Parathyroid adenoma (tissue), 2 donors: ENCODE results near the gene RTKN.

ENCODE experiments used
- H2AFZ ChIP-seq: fragments of 300-600 bp; sonication (generic); one replicate; pipeline ENCODE4 v1.7.0; 2017; ENCODE audit warnings: antibody characterized with exemption, mild to moderate bottlenecking
- H3K27ac ChIP-seq: fragments of 300-600 bp; sonication (generic); one replicate; pipeline ENCODE4 v1.7.0; 2017
- H3K27me3 ChIP-seq: fragments of 300-600 bp; sonication (generic); one replicate; pipeline ENCODE4 v1.7.0; 2017; ENCODE audit warnings: low read length; ENCODE audit not compliant: control insufficient read depth, insufficient read depth
- H3K36me3 ChIP-seq: fragments of 300-600 bp; sonication (generic); one replicate; pipeline ENCODE4 v1.7.0; 2017; ENCODE audit warnings: low read length; ENCODE audit not compliant: control insufficient read depth, insufficient read depth
- H3K4me1 ChIP-seq: fragments of 300-600 bp; sonication (generic); one replicate; pipeline ENCODE4 v1.7.0; 2017; ENCODE audit warnings: control low read depth
- H3K4me2 ChIP-seq: fragments of 300-600 bp; sonication (generic); one replicate; pipeline ENCODE4 v1.7.0; 2017; ENCODE audit warnings: low read length
- H3K4me3 ChIP-seq: fragments of 300-600 bp; sonication (generic); one replicate; pipeline ENCODE4 v1.7.0; 2017; ENCODE audit warnings: low read depth, low read length
- H3K79me2 ChIP-seq: fragments of 300-600 bp; sonication (generic); one replicate; pipeline ENCODE4 v1.7.0; 2017; ENCODE audit warnings: control low read depth
- H3K9ac ChIP-seq: fragments of 300-600 bp; sonication (generic); one replicate; pipeline ENCODE4 v1.7.0; 2017; ENCODE audit warnings: mild to moderate bottlenecking
- H3K9me3 ChIP-seq: fragments of 300-600 bp; sonication (generic); one replicate; pipeline ENCODE4 v1.7.0; 2017; ENCODE audit warnings: low read length; ENCODE audit not compliant: control insufficient read depth
- TF ChIP-seq, protein P1 (sequence below): fragments of 300-600 bp; sonication (generic); IDR thresholded peaks from one replicate; pipeline ENCODE4 v1.7.0; 2017; ENCODE audit warnings: antibody characterized with exemption, mild to moderate bottlenecking
- donor health status: primary hyperparathyroidism.

Gene RTKN

DNA sequence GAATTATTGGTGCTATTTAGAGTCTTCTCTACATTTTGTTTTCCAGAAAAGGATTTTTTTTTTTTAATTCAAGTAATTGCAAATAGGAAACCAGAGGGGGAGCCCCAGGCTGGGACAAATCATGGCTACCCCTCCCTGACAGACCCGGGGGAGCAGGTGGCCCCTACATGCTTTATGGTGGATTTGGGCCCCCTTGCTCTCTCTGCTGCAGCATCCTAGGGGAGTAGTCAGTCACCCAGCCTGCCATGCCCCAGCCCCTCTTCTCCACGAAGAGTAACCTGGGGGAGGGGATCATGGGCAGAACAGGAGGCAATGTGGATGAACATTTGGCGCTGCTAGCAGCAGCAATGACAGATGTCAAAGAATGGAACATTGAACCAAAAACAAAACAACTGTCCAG is 25.0 kb downstream of the RTKN start:
- Histone ChIP-seq H3K27me3 (no peaks in the 10 kb centered on the region), H2AFZ (no peak overlapping the region), H3K4me2 (no peak overlapping the region), H3K79me2 (no peaks in the 10 kb centered on the region), H3K4me1 (no peaks in the 10 kb centered on the region), H3K4me3 (no peak overlapping the region), H3K9me3 (no peaks in the 10 kb centered on the region), H3K9ac (no peak overlapping the region), H3K27ac (no peak overlapping the region), H3K36me3 (no peaks in the 10 kb centered on the region)
- TF ChIP-seq, protein P1, sequence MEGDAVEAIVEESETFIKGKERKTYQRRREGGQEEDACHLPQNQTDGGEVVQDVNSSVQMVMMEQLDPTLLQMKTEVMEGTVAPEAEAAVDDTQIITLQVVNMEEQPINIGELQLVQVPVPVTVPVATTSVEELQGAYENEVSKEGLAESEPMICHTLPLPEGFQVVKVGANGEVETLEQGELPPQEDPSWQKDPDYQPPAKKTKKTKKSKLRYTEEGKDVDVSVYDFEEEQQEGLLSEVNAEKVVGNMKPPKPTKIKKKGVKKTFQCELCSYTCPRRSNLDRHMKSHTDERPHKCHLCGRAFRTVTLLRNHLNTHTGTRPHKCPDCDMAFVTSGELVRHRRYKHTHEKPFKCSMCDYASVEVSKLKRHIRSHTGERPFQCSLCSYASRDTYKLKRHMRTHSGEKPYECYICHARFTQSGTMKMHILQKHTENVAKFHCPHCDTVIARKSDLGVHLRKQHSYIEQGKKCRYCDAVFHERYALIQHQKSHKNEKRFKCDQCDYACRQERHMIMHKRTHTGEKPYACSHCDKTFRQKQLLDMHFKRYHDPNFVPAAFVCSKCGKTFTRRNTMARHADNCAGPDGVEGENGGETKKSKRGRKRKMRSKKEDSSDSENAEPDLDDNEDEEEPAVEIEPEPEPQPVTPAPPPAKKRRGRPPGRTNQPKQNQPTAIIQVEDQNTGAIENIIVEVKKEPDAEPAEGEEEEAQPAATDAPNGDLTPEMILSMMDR, result no peak

DNA sequence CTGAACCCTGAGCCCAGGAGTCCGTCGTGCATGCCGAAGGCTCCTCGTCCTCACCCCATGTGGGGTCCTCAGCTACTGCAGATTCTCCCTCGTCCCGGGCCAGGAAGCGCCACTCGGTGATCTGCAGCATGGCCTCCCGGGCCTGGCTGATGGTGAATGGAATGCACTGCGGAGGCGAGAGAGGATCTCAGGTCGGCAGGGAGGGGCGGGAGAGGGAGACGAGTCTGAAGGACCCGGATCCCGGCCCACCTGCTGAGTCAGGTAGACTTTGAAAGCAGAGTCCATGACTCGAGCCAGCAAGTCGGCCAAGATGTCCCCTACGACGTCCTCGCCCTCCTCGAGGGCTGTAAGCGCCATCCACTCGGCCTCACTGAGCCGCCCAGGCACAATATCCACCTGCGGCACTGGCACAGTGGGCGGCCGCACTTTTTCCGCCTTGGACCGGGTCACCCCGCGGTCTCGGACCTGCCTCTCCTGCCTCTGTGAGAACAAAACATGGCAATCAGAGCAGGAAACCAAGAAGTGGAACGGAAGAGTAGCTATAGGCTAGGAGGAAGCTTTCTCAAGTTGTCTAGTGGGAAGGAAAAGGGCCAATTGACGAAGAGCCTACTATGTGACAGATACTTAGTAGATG is 25.9 kb downstream of the RTKN start:
- no peak overlapping the region for H3K4me2 ChIP-seq
- peak overlapping the region; percentile 76 for H3K27ac ChIP-seq
- H3K4me3 ChIP-seq, result no peak overlapping the region
- no peaks in the 10 kb centered on the region for H3K4me1 ChIP-seq
- no peaks in the 10 kb centered on the region for H3K9me3 ChIP-seq
- H3K79me2 ChIP-seq, result no peaks in the 10 kb centered on the region
- no peaks in the 10 kb centered on the region for H3K36me3 ChIP-seq
- no peaks in the 10 kb centered on the region for H3K27me3 ChIP-seq
- H2AFZ ChIP-seq, result peak overlapping the region; percentile 86
- peak overlapping the region; percentile 33 for H3K9ac ChIP-seq
- TF ChIP-seq, protein P1, result no peak

DNA sequence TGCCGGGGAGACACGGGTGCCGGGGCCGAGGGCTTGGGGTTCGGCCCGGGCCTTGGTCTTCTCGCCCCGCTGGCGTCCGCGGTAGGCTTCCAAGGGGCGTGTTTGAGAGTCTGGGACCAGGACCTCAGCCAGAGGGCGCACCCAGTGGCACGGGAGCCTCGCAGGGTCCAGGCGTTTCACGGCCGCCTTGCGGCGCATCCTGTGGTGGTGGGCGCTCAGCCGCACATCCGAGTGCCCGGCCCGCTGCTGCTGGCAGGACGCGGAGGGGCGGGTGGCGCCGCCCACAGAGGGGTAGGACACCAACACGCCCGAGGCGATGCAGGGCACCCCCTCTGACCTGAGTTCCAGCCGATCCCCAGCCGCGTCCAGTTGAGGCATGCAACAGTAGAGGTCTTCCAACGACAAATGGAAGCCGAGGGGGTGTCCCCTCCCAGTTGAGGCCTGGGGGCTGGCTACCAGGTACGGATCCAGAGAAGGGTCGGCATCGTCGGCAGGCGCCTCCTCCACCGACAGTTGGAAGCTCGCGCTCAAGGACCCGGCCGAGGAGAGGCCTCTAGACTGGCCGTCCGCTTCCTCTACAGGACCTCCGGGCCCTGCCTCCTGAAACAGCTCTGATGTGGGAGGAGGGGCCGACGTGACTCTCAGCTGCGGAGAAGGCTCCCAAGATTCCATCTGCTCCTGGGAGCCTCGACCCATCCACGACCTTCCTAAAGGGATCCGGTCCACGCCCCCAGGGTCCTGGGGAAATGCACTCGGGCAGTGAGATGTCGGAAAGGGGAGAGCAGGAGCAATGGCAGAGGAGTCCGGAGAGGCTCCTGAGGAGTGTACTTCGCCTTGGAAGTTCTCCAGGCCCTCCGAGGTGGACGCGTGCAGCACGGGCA is 26.6 kb downstream of the RTKN start:
- H3K9ac ChIP-seq, result peak overlapping the region; percentile 33
- H3K27me3 ChIP-seq, result no peaks in the 10 kb centered on the region
- H3K36me3 ChIP-seq, result no peaks in the 10 kb centered on the region
- peak overlapping the region; percentile 86 for H2AFZ ChIP-seq
- no peaks in the 10 kb centered on the region for H3K79me2 ChIP-seq
- peak overlapping the region; percentile 76 for H3K27ac ChIP-seq
- no peak overlapping the region for H3K4me3 ChIP-seq
- H3K9me3 ChIP-seq, result no peaks in the 10 kb centered on the region
- H3K4me2 ChIP-seq, result peak overlapping the region; percentile 15
- TF ChIP-seq, protein P1, result no peak
- H3K4me1 ChIP-seq, result no peaks in the 10 kb centered on the region

DNA sequence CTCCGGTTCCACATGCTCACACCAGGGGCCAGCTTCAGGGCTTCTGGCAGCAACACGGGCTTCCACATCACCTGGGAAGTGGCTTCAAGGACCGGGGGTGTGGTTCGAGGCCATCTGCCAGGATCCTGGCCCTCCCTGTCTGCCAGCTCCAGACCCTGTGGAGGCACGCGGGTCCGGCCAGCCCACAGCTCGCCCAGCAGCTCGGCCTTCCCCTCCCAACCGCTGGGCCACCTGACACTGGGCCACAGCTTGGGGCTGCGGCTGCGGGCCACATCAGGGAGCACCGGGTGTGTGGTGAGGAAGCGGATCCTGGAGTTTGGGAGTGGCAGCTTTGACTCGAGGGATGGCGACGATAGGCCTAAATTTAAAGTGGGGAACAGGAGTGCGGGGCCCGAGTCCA is 27.3 kb downstream of the RTKN start:
- Histone ChIP-seq H3K4me3 (no peak overlapping the region), H3K27me3 (no peaks in the 10 kb centered on the region), H3K9me3 (no peaks in the 10 kb centered on the region), H3K79me2 (no peaks in the 10 kb centered on the region), H3K36me3 (no peaks in the 10 kb centered on the region), H2AFZ (peak overlapping the region; percentile 86), H3K4me1 (no peaks in the 10 kb centered on the region), H3K4me2 (no peak overlapping the region), H3K27ac (peak overlapping the region; percentile 76), H3K9ac (no peak overlapping the region)
- TF ChIP-seq, protein P1, result no peak
